ENCODE data around the gene TMEM269.

TMEM269 gene

GRCh38 chr1:42817976-42818375 lies 33.2 kb downstream of the TMEM269 start:
- DNase-seq (ENCODE audit: low read depth in 2 of 2, low spot score in 1 of 2), result no peak

- no peak for DNase-seq (ENCODE audit: low read depth in 2 of 2, low spot score in 1 of 2)
Measured at GRCh38 chr1:42820813-42821212, 36.0 kb downstream of the TMEM269 start.

- no peak for DNase-seq (ENCODE audit: low read depth in 2 of 2, low spot score in 1 of 2)
Measured at GRCh38 chr1:42821690-42822089, 36.9 kb downstream of the TMEM269 start.

GRCh38 chr1:42822800-42823392 lies 38.1 kb downstream of the TMEM269 start:
- no peak for DNase-seq (ENCODE audit: low read depth in 2 of 2, low spot score in 1 of 2)

- no peak for DNase-seq (ENCODE audit: low read depth in 2 of 2, low spot score in 1 of 2)
Measured at GRCh38 chr1:42824481-42825035, 39.8 kb downstream of the TMEM269 start.

GRCh38 chr1:42825036-42825851 lies 40.5 kb downstream of the TMEM269 start:
- DNase-seq (ENCODE audit: low read depth in 2 of 2, low spot score in 1 of 2), result no peak

- no peak for DNase-seq (ENCODE audit: low read depth in 2 of 2, low spot score in 1 of 2)
Measured at GRCh38 chr1:42830631-42831030, 45.8 kb downstream of the TMEM269 start.

GRCh38 chr1:42831273-42831672 lies 46.5 kb downstream of the TMEM269 start:
- DNase-seq (ENCODE audit: low read depth in 2 of 2, low spot score in 1 of 2), result no peak

- DNase-seq (ENCODE audit: low read depth in 2 of 2, low spot score in 1 of 2), result no peak
Measured at GRCh38 chr1:42832641-42833240, 48.0 kb downstream of the TMEM269 start.

- no peak for DNase-seq (ENCODE audit: low read depth in 2 of 2, low spot score in 1 of 2)
Measured at GRCh38 chr1:42833981-42834380, 49.2 kb downstream of the TMEM269 start.

- DNase-seq (ENCODE audit: low read depth in 2 of 2, low spot score in 1 of 2), result no peak
Measured at GRCh38 chr1:42834803-42835202, 50.0 kb downstream of the TMEM269 start.

- no peak for DNase-seq (ENCODE audit: low read depth in 2 of 2, low spot score in 1 of 2)
Measured at GRCh38 chr1:42835422-42835821, 50.6 kb downstream of the TMEM269 start.

- DNase-seq (ENCODE audit: low read depth in 2 of 2, low spot score in 1 of 2), result no peak
Measured at GRCh38 chr1:42837709-42838108, 52.9 kb downstream of the TMEM269 start.

GRCh38 chr1:42838482-42839190 lies 53.8 kb downstream of the TMEM269 start:
- no peak for DNase-seq (ENCODE audit: low read depth in 2 of 2, low spot score in 1 of 2)

- no peak for DNase-seq (ENCODE audit: low read depth in 2 of 2, low spot score in 1 of 2)
Measured at GRCh38 chr1:42841010-42841409, 56.2 kb downstream of the TMEM269 start.

- DNase-seq (ENCODE audit: low read depth in 2 of 2, low spot score in 1 of 2), result no peak
Measured at GRCh38 chr1:42841440-42842147, 56.8 kb downstream of the TMEM269 start.

GRCh38 chr1:42844592-42845140 lies 59.9 kb downstream of the TMEM269 start:
- no peak for DNase-seq (ENCODE audit: low read depth in 2 of 2, low spot score in 1 of 2)

GRCh38 chr1:42845193-42845592 lies 60.4 kb downstream of the TMEM269 start:
- no peak for DNase-seq (ENCODE audit: low read depth in 2 of 2, low spot score in 1 of 2)

- DNase-seq (ENCODE audit: low read depth in 2 of 2, low spot score in 1 of 2), result no peak
Measured at GRCh38 chr1:42845866-42846256, 61.1 kb downstream of the TMEM269 start.
